HuH-7 (cell line): Measurements from ENCODE around the gene HEG1.

Experiments used
- DNase-seq: peaks from one replicate; pipeline ENCODE4 v3.0.0; 2011; ENCODE audit warnings: low spot score

HEG1 gene

GRCh38 chr3:125014570-125015179 is 41.1 kb downstream of the HEG1 start:
- no peak for DNase-seq

- DNase-seq: no peak
Measured at GRCh38 chr3:125013095-125013494, 42.7 kb downstream of the HEG1 start.

- no peak for DNase-seq
Measured at GRCh38 chr3:125011941-125012340, 43.9 kb downstream of the HEG1 start.

GRCh38 chr3:125010393-125010792 is 45.4 kb downstream of the HEG1 start:
- DNase-seq: no peak

GRCh38 chr3:125008766-125009165 is 47.0 kb downstream of the HEG1 start:
- DNase-seq: no peak

- DNase-seq: no peak
Measured at GRCh38 chr3:125006291-125006731, 49.5 kb downstream of the HEG1 start.

GRCh38 chr3:125005676-125006075 is 50.1 kb downstream of the HEG1 start:
- no peak for DNase-seq

- no peak for DNase-seq
Measured at GRCh38 chr3:125005222-125005621, 50.6 kb downstream of the HEG1 start.

GRCh38 chr3:125003859-125004595 is 51.8 kb downstream of the HEG1 start:
- no peak for DNase-seq

- peak; percentile 83 for DNase-seq
Measured at GRCh38 chr3:125003369-125003853, 52.4 kb downstream of the HEG1 start.

- DNase-seq: no peak
Measured at GRCh38 chr3:125002414-125003368, 53.1 kb downstream of the HEG1 start.

GRCh38 chr3:125001557-125002413 is 54.0 kb downstream of the HEG1 start:
- DNase-seq: peak; percentile 68

- no peak for DNase-seq
Measured at GRCh38 chr3:125000661-125001060, 55.1 kb downstream of the HEG1 start.

GRCh38 chr3:124999897-125000435 is 55.8 kb downstream of the HEG1 start:
- DNase-seq: no peak

GRCh38 chr3:124999317-124999716 is 56.5 kb downstream of the HEG1 start:
- no peak for DNase-seq

- DNase-seq: no peak
Measured at GRCh38 chr3:124998247-124998630, 57.6 kb downstream of the HEG1 start.

GRCh38 chr3:124997303-124998246 is 58.2 kb downstream of the HEG1 start:
- DNase-seq: no peak

- DNase-seq: peak; percentile 60
Measured at GRCh38 chr3:124995460-124995994, 60.3 kb downstream of the HEG1 start.

GRCh38 chr3:124993466-124993865 is 62.3 kb downstream of the HEG1 start:
- DNase-seq: no peak

GRCh38 chr3:124992041-124992440 is 63.8 kb downstream of the HEG1 start:
- peak; percentile 69 for DNase-seq
